SK-N-SH (cell line): ENCODE results near the gene ADAMTS5. TPM values are rescaled to one million over a fixed set of nuclear protein-coding genes. Genes with fewer than 3 reads are reported as not detected.

Source experiments
- CTCF ChIA-PET: fragments of 300-600, 350-600 bp; formaldehyde crosslinking; extraction: SDS; loops from one replicate; lab custom pipeline; 2021; lab: Yijun Ruan, JAX
- POLR2A ChIA-PET: fragments of 350-600 bp; sonication (Branson Sonifier 250); formaldehyde crosslinking; extraction: SDS; loops from one replicate; lab custom pipeline; 2020; ENCODE audit warnings: antibody characterized with exemption, inconsistent platforms; lab: Yijun Ruan, JAX
- DNase-seq: peaks from one replicate; pipeline ENCODE4 v3.0.0; 2012
- H2AFZ ChIP-seq: fragments of 200-600 bp; sonication (generic); 2 replicates; pipeline ENCODE4 v1.8.1; 2016; ENCODE audit warnings: antibody characterized with exemption, mild to moderate bottlenecking, low read depth
- H3F3A ChIP-seq: fragments of 200-600 bp; sonication (generic); replicated peaks from 2 replicates; pipeline ENCODE3; 2016; ENCODE audit warnings: antibody characterized with exemption, mild to moderate bottlenecking; ENCODE audit not compliant: insufficient read depth
- H3K27ac ChIP-seq, 2 experiments: fragments of 200-500 bp in 1 of 2; fragments of 200-600 bp in 1 of 2; sonication (Bioruptor generic) in 1 of 2; sonication (generic), shearing (Covaris generic) in 1 of 2; 2 replicates each; pipeline versions ENCODE4 v1.5.1 to v1.6.1; 2014 to 2016; ENCODE audit warnings: low read depth in 2 of 2, inconsistent platforms in 1 of 2, low read length in 1 of 2, mild to moderate bottlenecking in 1 of 2, mixed read lengths in 1 of 2
- H3K27me3 ChIP-seq: fragments of 200-600 bp; sonication (generic), shearing (Covaris generic); 2 replicates; pipeline ENCODE4 v1.6.1; 2016; ENCODE audit warnings: mixed run types; ENCODE audit not compliant: insufficient read depth
- H3K36me3 ChIP-seq, 2 experiments: fragments of 200-500 bp in 1 of 2; fragments of 200-600 bp in 1 of 2; sonication (Bioruptor generic) in 1 of 2; sonication (generic) in 1 of 2; replicated peaks in 1 of 2; 2 replicates each; pipeline versions ENCODE3 to v1.5.1; 2014 to 2016; ENCODE audit warnings: low read length in 1 of 2, mild to moderate bottlenecking in 1 of 2; ENCODE audit not compliant: insufficient read depth in 2 of 2, control insufficient read depth in 1 of 2
- H3K4me1 ChIP-seq, 2 experiments: fragments of 200-500 bp in 1 of 2; fragments of 200-600 bp in 1 of 2; sonication (Bioruptor generic) in 1 of 2; sonication (generic), shearing (Covaris generic) in 1 of 2; 2 replicates each; pipeline versions ENCODE4 v1.5.1 to v1.6.1; 2014 to 2016; ENCODE audit warnings: low read depth in 1 of 2, low read length in 1 of 2, mixed run types in 1 of 2; ENCODE audit not compliant: insufficient read depth in 2 of 2, control insufficient read depth in 1 of 2
- H3K4me2 ChIP-seq: fragments of 200-600 bp; sonication (generic), shearing (Covaris generic); 2 replicates; pipeline ENCODE4 v1.6.1; 2017; ENCODE audit warnings: mixed run types
- H3K4me3 ChIP-seq, 2 experiments: fragments of 200-500 bp in 1 of 2; fragments of 200-600 bp in 1 of 2; sonication (Bioruptor generic) in 1 of 2; sonication (generic), shearing (Covaris generic) in 1 of 2; 2 replicates each; pipeline versions ENCODE4 v1.5.1 to v1.8.1; 2014 to 2016; ENCODE audit warnings: low read depth in 2 of 2, inconsistent platforms in 1 of 2, low read length in 1 of 2, mild to moderate bottlenecking in 1 of 2, mixed read lengths in 1 of 2, moderate library complexity in 1 of 2
- H3K79me2 ChIP-seq: fragments of 200-600 bp; sonication (generic); 2 replicates; pipeline ENCODE4 v1.8.1; 2017; ENCODE audit warnings: mild to moderate bottlenecking; ENCODE audit not compliant: insufficient read depth
- H3K9ac ChIP-seq: fragments of 200-600 bp; sonication (generic); 2 replicates; pipeline ENCODE4 v1.6.1; 2017; ENCODE audit warnings: mixed run types
- H3K9me2 ChIP-seq: fragments of 200-600 bp; sonication (generic); 2 replicates; pipeline ENCODE4 v1.6.1; 2017; ENCODE audit warnings: mixed run types
- H3K9me3 ChIP-seq: fragments of 200-600 bp; sonication (generic); 2 replicates; pipeline ENCODE4 v1.6.1; 2017; ENCODE audit warnings: mixed run types, mild to moderate bottlenecking, moderate library complexity
- H4K20me1 ChIP-seq: fragments of 200-600 bp; sonication (generic); 2 replicates; pipeline ENCODE4 v1.6.1; 2017; ENCODE audit warnings: mild to moderate bottlenecking, mixed run types; ENCODE audit not compliant: insufficient read depth
- EP300 ChIP-seq, 2 experiments: IDR thresholded peaks; 2 replicates each; pipeline versions ENCODE4 v1.4.0 to v1.6.1; 2012; ENCODE audit warnings: borderline replicate concordance in 1 of 2, low read depth in 1 of 2, low read length in 1 of 2
- FOSL2 ChIP-seq: IDR thresholded peaks from 2 replicates; pipeline ENCODE4 v1.4.0; 2012; ENCODE audit warnings: low read depth, mild to moderate bottlenecking, moderate library complexity, borderline replicate concordance
- GATA2 ChIP-seq: sonication (generic); formaldehyde crosslinking; IDR thresholded peaks from 2 replicates; pipeline ENCODE4 v1.5.0; 2020; ENCODE audit warnings: mild to moderate bottlenecking, missing genetic modification reagents
- JUND ChIP-seq: IDR thresholded peaks from 2 replicates; pipeline ENCODE4 v1.4.0; 2012
- NFIC ChIP-seq: IDR thresholded peaks from 2 replicates; pipeline ENCODE4 v1.4.0; 2012; ENCODE audit warnings: borderline replicate concordance
- REST ChIP-seq: IDR thresholded peaks from 2 replicates; pipeline ENCODE4 v1.6.1; 2012; ENCODE audit warnings: mild to moderate bottlenecking, low read depth, low read length, moderate library complexity
- SIN3A ChIP-seq: IDR thresholded peaks from 2 replicates; pipeline ENCODE4 v1.6.1; 2012; ENCODE audit warnings: low read depth, mild to moderate bottlenecking, low read length, moderate library complexity, borderline replicate concordance
- TCF12 ChIP-seq: IDR thresholded peaks from 2 replicates; pipeline ENCODE4 v1.4.0; 2012
- YY1 ChIP-seq: IDR thresholded peaks from 2 replicates; pipeline ENCODE4 v1.4.0; 2012; ENCODE audit warnings: low read depth, mild to moderate bottlenecking
- WGBS: methylation state at CpG from one replicate; pipeline ENCODE4 v1.1.6; 2017; ENCODE audit warnings: low lambda C conversion rate; 5-methylcytosine and 5-hydroxymethylcytosine counted together
- polyA plus RNA-seq, 3 experiments: library from polyadenylated mRNA; depleted of rRNA; stranded (reverse); fragments of >200 nt; gene quantifications; 2 replicates each; pipeline ENCODE4 v1.2.3, GENCODE V29; 2012
- small RNA-seq, 7 experiments: library from RNA; depleted of rRNA; stranded (forward); fragments of <200 nt; gene quantifications; one replicate each; pipeline ENCODE3, GENCODE V24; 2012
- TF ChIP-seq, protein P1 (sequence below): IDR thresholded peaks from 2 replicates; pipeline ENCODE4 v1.4.0; 2012; ENCODE audit warnings: low read depth, borderline replicate concordance

Gene ADAMTS5
- polyA plus RNA-seq, 1 of the 3 experiments (the other 2 are of a cell fraction), result 0.90 TPM

DNA sequence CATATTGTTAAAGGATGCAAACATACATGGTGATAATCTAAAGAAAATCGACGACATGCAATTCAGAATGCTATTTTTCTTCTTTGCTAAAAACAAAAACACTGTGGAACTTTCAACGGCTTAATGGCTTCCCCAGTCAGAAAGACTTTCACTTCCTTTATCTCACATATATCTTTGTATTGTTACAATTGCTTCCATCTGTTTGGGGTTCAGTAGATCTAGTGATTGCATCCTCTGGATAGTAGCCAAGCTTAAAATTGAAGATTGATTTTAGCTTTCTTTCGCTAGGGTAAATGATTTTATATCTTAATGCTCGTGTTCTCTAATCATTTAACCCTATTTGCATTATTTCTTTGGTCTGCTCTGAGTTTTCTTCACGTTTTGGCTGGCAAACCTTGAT lies 89.9 kb downstream of the ADAMTS5 start:
- TF ChIP-seq JUND (0 out of 2 replicates have a peak, but pooled peaks have one; percentile 8), GATA2 (CRISPR knock-in tag) (peak; percentile 62; the same call in 1 of the 2 replicates), NFIC (peak; percentile 54; the same call in 1 of the 2 replicates), TCF12 (peak; percentile 80), REST (no peak), EP300 (IDR thresholded peaks at IDR 0.05; ENCODE audit: borderline replicate concordance in 1 of 2, low read depth in 1 of 2, low read length in 1 of 2) (0 out of 4 replicates have a peak, but pooled peaks have one; percentile 9 to 12), SIN3A (no peak)
- TF ChIP-seq, protein P1, sequence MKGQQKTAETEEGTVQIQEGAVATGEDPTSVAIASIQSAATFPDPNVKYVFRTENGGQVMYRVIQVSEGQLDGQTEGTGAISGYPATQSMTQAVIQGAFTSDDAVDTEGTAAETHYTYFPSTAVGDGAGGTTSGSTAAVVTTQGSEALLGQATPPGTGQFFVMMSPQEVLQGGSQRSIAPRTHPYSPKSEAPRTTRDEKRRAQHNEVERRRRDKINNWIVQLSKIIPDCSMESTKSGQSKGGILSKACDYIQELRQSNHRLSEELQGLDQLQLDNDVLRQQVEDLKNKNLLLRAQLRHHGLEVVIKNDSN, result no peak
- no peaks in the 10 kb centered on the region for H3K9me2 ChIP-seq
- 7% methylated on average over 6 of the region's 6 CpGs for WGBS
- H3K27ac ChIP-seq, result peak overlapping the region; percentile 2 to 68; a peak in 3 of 4 replicates
- no peaks in the 10 kb centered on the region for H3K9me3 ChIP-seq
- peak; percentile 38 for DNase-seq
- H3K9ac ChIP-seq, result no peak overlapping the region
- peak overlapping the region; percentile 62 for H2AFZ ChIP-seq
- ChIA-PET POLR2A (no interaction called here), CTCF (interaction anchor here (1.0 kb wide), 1 partner anchor 688 kb away, joined by 3 read pairs; no protein-coding TSS in a partner anchor)
- H4K20me1 ChIP-seq, result no peaks in the 10 kb centered on the region
- no peaks in the 10 kb centered on the region; a peak in 1 of 4 replicates for H3K4me1 ChIP-seq
- no peaks in the 10 kb centered on the region for H3K27me3 ChIP-seq
- peak overlapping the region in 1 of 2 experiments; percentile 5; a peak in 2 of 4 replicates for H3K4me3 ChIP-seq
- H3K36me3 ChIP-seq, result no peaks in the 10 kb centered on the region
- peak overlapping the region; percentile 18 for H3K4me2 ChIP-seq
- H3K79me2 ChIP-seq, result no peaks in the 10 kb centered on the region
- no peaks in the 10 kb centered on the region for H3F3A ChIP-seq

DNA sequence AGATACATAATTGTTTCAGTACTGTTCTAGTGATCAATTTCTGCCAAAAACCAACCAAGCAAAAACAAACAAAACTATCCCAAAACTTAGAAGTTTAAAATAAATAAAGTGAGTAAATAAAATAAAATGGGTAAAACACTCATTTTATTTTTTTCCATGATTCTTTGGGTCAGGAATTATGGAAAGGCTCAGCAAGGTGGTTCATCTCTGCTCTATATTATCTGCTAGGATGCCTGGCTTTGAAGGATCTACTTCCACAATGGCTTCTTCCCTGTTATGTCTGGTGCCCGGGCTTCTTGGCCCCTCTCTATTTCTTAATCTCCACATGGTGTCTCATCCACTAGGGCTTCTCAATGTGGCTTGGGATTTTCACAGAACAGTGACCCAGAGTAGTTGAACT lies 92.5 kb downstream of the ADAMTS5 start:
- Histone ChIP-seq H3K27ac (no peak overlapping the region), H2AFZ (no peak overlapping the region), H3K9me3 (no peaks in the 10 kb centered on the region), H3K4me1 (no peaks in the 10 kb centered on the region; a peak in 1 of 4 replicates), H4K20me1 (no peaks in the 10 kb centered on the region), H3K9me2 (no peaks in the 10 kb centered on the region), H3K4me2 (no peak overlapping the region), H3K36me3 (no peaks in the 10 kb centered on the region), H3K27me3 (no peaks in the 10 kb centered on the region), H3F3A (no peaks in the 10 kb centered on the region), H3K79me2 (no peaks in the 10 kb centered on the region), H3K4me3 (no peak overlapping the region), H3K9ac (no peak overlapping the region)
- ChIA-PET CTCF (no interaction called here), POLR2A (no interaction called here)
- TF ChIP-seq FOSL2, result no peak
- no peak for TF ChIP-seq NFIC
- no peak for TF ChIP-seq YY1
- TF ChIP-seq EP300 (IDR thresholded peaks at IDR 0.05; ENCODE audit: borderline replicate concordance in 1 of 2, low read depth in 1 of 2, low read length in 1 of 2), result no peak
- no peak for DNase-seq
- WGBS, result 59% methylated on average over 1 of the region's 1 CpG

Small RNA genes within 50 kb of the gene (small RNA-seq; reads per million reads assigned to genes)
- 0 reads per million in 7 experiments for gene MIR4759

Other genes with a start within 250 kb of the ADAMTS5 start
- gene ADAMTS1, start 121.7 kb downstream of the ADAMTS5 start, polyA plus RNA-seq (2012; rRNA removed), result 118 and 137 TPM in 2 replicates